GM10248 (cell line): ENCODE measurements around the gene HIF1A.

Experiments
- CTCF ChIA-PET: fragments of 300-600 bp; sonication (Branson Sonifier 250); formaldehyde crosslinking; extraction: SDS; loops from one replicate; lab custom pipeline; 2021; ENCODE audit warnings: antibody characterized with exemption; lab: Yijun Ruan, JAX
- POLR2A ChIA-PET: fragments of 350-650 bp; sonication (Branson Sonifier 250); formaldehyde crosslinking; extraction: SDS; loops from one replicate; lab custom pipeline; 2020; ENCODE audit warnings: antibody characterized with exemption; lab: Yijun Ruan, JAX
- DNase-seq: peaks from one replicate; pipeline ENCODE4 v3.0.0; 2012; ENCODE audit errors: extremely low spot score
- CTCF ChIP-seq: IDR thresholded peaks from 2 replicates; pipeline ENCODE4 v1.5.1; 2012; ENCODE audit warnings: mild to moderate bottlenecking, low read depth; ENCODE audit errors: extremely low read depth, missing control alignments, control extremely low read depth

The HIF1A gene

GRCh38 chr14:61756135-61756534, 60.8 kb downstream of the HIF1A start:
- ChIA-PET CTCF (interaction anchor here (1.2 kb wide), 1 partner anchor 14 kb away, joined by 3 read pairs; no protein-coding TSS in a partner anchor), POLR2A (no interaction called here)
- no peak for TF ChIP-seq CTCF
- no peak for DNase-seq

GRCh38 chr14:61759878-61760277, 64.6 kb downstream of the HIF1A start:
- ChIA-PET CTCF (interaction anchor here (0.7 to 1.5 kb wide), 3 partner anchors 8 to 268 kb away, joined by 3 read pairs; no protein-coding TSS in a partner anchor), POLR2A (no interaction called here)
- TF ChIP-seq CTCF = no peak
- DNase-seq = no peak

- POLR2A ChIA-PET = interaction anchor here (0.6 to 1.3 kb wide), 6 partner anchors 9 to 1677 kb away, joined by 3 to 9 read pairs (median 4); no protein-coding TSS in a partner anchor
- TF ChIP-seq CTCF = no peak
- CTCF ChIA-PET = interaction anchor here (0.9 to 2.5 kb wide), 10 partner anchors 9 to 365 kb away, joined by 3 to 24 read pairs (median 5); no protein-coding TSS in a partner anchor
- no peak for DNase-seq
Observed at GRCh38 chr14:61761557-61761956, 66.2 kb downstream of the HIF1A start.

GRCh38 chr14:61761959-61762786, 66.9 kb downstream of the HIF1A start, which contains the start of gene SNAPC1:
SNAPC1 (plus strand) TSS chr14:61762420; CDS start chr14:61762461, 41 bp downstream.
- no peak for TF ChIP-seq CTCF
- CTCF ChIA-PET = interaction anchor here (0.9 to 2.5 kb wide), 10 partner anchors 9 to 364 kb away, joined by 3 to 24 read pairs (median 5); no protein-coding TSS in a partner anchor
- peak; percentile 99 for DNase-seq
- POLR2A ChIA-PET = interaction anchor here (0.6 to 1.3 kb wide), 7 partner anchors 9 to 1677 kb away, joined by 3 to 9 read pairs (median 3); no protein-coding TSS in a partner anchor

GRCh38 chr14:61764342-61765122, 69.2 kb downstream of the HIF1A start:
- DNase-seq = no peak
- POLR2A ChIA-PET = no interaction called here
- no peak for TF ChIP-seq CTCF
- CTCF ChIA-PET = interaction anchor here (1.3 to 2.4 kb wide), 9 partner anchors 12 to 302 kb away, joined by 4 to 6 read pairs (median 5); no protein-coding TSS in a partner anchor

GRCh38 chr14:61765225-61765943, 70.1 kb downstream of the HIF1A start:
- no peak for DNase-seq
- POLR2A ChIA-PET = interaction anchor here (0.6 kb wide), 1 partner anchor 9 kb away, joined by 4 read pairs; no protein-coding TSS in a partner anchor
- no peak for TF ChIP-seq CTCF
- CTCF ChIA-PET = interaction anchor here (1.5 to 2.4 kb wide), 5 partner anchors 19 to 290 kb away, joined by 4 to 6 read pairs (median 5); no protein-coding TSS in a partner anchor
